Activated CD4-positive, alpha-beta T cell treated with anti-CD3 and anti-CD28 coated beads, Interleukin-2, amount 10 ng/mL, durations not matched to agents 24 days and 14 days (primary cell): ENCODE data around the gene TRIM14. TPM values are rescaled to one million over a fixed set of nuclear protein-coding genes. Genes with fewer than 3 reads are reported as not detected.

ENCODE experiments used
- DNase-seq: peaks from one replicate; pipeline ENCODE4 v3.0.0; 2022
- H3K27ac Mint-ChIP-seq: one replicate; pipeline ENCODE4 v1.8.0; 2022; ENCODE audit warnings: mild to moderate bottlenecking, mixed read lengths
- H3K27me3 Mint-ChIP-seq: one replicate; pipeline ENCODE4 v1.8.0; 2022; ENCODE audit warnings: mixed read lengths
- H3K36me3 Mint-ChIP-seq: one replicate; pipeline ENCODE4 v1.8.0; 2022; ENCODE audit warnings: low read depth, mild to moderate bottlenecking, mixed read lengths
- H3K4me1 Mint-ChIP-seq: one replicate; pipeline ENCODE4 v1.8.0; 2021; ENCODE audit warnings: mixed read lengths
- H3K4me3 Mint-ChIP-seq: one replicate; pipeline ENCODE4 v1.8.0; 2022; ENCODE audit warnings: mild to moderate bottlenecking, moderate library complexity, mixed read lengths
- H3K9me3 Mint-ChIP-seq: one replicate; pipeline ENCODE4 v1.8.0; 2021; ENCODE audit warnings: mixed read lengths
- intact Hi-C: fragments of 100-400 bp; cut with micrococcal nuclease; formaldehyde crosslinking; loops from one replicate; pipeline ENCODE4 v1.15.1; 2023
- total RNA-seq: library from RNA; stranded (reverse); gene quantifications from 2 replicates; pipeline ENCODE4 v1.2.3, GENCODE V29; 2022

Gene TRIM14
- total RNA-seq, 1 donor from 2014 or later = 47.8 TPM

DNA sequence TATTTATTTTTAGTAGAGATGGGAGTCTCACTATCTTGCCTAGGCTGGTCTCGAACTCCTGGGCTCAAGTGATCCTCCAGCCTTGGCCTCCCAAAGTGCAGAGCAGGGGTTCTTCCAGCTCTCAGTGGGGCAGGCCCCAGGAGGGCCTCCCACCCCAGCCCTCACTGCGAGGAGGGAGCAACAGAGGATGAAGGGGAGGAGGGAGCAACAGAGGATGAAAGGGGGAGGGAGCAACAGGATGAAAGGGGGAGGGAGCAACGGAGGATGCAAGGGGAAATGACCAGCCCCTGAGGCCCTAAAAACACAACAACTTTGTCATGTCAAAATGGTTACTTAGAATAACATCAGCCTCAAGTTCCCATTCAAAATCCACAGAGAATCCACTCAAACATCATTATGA lies 10.0 kb downstream of the TRIM14 start:
- intact Hi-C loops = no loop called here
- H3K27ac Mint-ChIP-seq = peak overlapping the region; percentile 97
- no peaks in the 10 kb centered on the region for H3K27me3 Mint-ChIP-seq
- H3K4me3 Mint-ChIP-seq = peak overlapping the region; percentile 68
- peaks cover 66% of the 10 kb centered on the region for H3K4me1 Mint-ChIP-seq
- peaks cover 70% of the 10 kb centered on the region for H3K36me3 Mint-ChIP-seq
- peak; percentile 74 for DNase-seq
- H3K9me3 Mint-ChIP-seq = no peaks in the 10 kb centered on the region

DNA sequence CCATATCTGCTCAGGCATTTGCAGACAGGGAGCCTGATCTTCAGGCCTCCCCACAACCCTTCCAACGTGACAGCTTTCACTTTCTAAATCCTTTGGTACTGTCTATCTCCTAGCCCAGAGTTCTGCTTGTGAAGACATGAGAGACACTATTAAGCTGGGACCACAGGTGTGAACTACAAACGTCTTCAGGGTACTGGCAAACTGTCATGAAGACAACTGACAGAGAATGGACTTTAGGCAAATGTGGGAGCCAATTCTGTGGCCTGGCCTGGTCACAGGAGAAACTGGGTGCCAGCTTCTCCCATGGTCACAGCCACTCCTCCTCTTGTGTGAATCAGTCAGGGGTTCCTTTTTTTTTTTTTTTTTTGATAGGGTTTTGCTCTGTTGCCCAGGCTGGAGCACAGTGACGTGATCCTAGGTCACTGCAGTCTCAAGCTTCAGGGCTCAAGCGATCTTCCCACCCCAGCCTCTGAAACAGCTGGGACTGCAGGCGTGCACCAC lies 10.4 kb downstream of the TRIM14 start:
- H3K36me3 Mint-ChIP-seq = peaks cover 72% of the 10 kb centered on the region
- H3K4me3 Mint-ChIP-seq = peak overlapping the region; percentile 68
- H3K27ac Mint-ChIP-seq = peak overlapping the region; percentile 97
- intact Hi-C loops = loop anchor here (1.0 kb wide), 2 partner anchors 10 kb away; no protein-coding TSS in a partner anchor
- peaks cover 70% of the 10 kb centered on the region for H3K4me1 Mint-ChIP-seq
- H3K9me3 Mint-ChIP-seq = no peaks in the 10 kb centered on the region
- no peaks in the 10 kb centered on the region for H3K27me3 Mint-ChIP-seq
- DNase-seq = peak; percentile 88

DNA sequence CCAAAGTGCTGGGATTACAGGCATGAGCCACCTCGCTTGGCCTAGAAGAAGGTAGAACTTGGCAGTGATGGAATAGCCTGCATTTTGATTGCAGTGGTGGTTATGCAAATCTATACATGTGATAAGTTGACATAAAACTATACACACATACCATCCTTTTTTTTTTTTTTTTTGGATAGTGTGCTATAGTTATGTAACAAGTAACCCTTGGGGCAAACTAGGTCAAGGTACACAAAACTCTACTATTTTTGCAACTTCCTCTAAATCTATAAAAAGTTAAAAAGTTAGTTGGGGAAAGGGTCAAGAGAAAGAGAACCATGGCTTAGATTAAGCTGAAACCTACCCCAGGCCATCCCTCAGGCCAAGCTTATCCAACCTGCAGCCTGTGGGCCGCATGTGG lies 11.1 kb downstream of the TRIM14 start:
- intact Hi-C loops = loop anchor here (1.0 kb wide), 2 partner anchors 10 kb away; no protein-coding TSS in a partner anchor
- no peak for DNase-seq
- Mint-ChIP-seq H3K27me3 (no peaks in the 10 kb centered on the region), H3K27ac (peak overlapping the region; percentile 97), H3K36me3 (peaks cover 72% of the 10 kb centered on the region), H3K4me3 (peak overlapping the region; percentile 68), H3K4me1 (peaks cover 68% of the 10 kb centered on the region), H3K9me3 (no peaks in the 10 kb centered on the region)

DNA sequence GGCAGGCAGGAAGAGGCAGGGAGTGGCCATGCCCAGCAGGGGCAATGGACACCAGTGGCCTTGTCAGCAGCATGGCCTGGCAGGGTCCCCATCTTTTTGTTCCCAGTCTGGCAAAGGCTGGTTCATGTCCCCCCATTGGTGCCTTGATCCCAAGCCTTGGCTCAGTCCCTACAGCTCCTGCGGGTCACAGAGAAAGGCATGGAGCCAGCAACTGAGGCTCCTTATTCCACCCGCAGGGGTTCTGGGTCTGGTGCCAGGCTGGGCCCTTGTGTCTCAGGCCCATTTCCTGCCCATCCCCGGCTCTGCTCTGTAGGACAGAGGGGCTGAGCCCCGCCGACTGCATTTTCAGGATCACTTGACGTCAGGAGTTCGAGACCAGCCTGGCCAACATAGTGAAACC lies 14.0 kb downstream of the TRIM14 start:
- Mint-ChIP-seq H3K4me3 (no peak overlapping the region), H3K36me3 (peaks cover 59% of the 10 kb centered on the region)
- intact Hi-C loops = no loop called here

DNA sequence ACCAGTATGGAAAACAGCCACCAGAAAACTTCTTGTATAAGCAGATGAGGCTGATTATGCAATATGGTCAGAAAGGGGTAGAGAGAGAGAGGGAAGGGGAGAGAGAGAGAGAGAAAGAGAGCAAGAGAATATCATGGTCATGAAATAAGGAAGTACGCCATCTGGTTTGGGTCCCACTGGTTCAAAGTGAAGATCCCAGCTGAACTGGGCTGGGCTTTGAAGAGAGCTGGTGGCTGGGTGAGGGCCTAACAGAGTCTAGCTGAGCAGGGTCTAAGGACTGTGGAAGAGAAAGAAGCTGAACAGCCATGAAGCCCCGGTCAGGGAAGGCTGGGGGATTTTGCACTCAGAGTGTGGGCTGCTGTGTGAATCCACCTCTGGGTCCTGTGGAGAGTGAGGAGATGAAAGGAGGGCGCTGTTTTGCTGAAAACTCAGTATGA lies 14.6 kb downstream of the TRIM14 start:
- Mint-ChIP-seq H3K4me1 (peaks cover 75% of the 10 kb centered on the region), H3K9me3 (no peaks in the 10 kb centered on the region), H3K4me3 (peak overlapping the region; percentile 72), H3K27ac (peak overlapping the region; percentile 92), H3K36me3 (peaks cover 58% of the 10 kb centered on the region), H3K27me3 (no peaks in the 10 kb centered on the region)
- intact Hi-C loops = loop anchor here (5.0 kb wide), 1 partner anchor 182 kb away; the partner anchor contains the start of gene TRMO
- peak; percentile 69 for DNase-seq

More for the DNA sequence above, 14.0 kb downstream of the TRIM14 start:
- Mint-ChIP-seq H3K27ac (peak overlapping the region; percentile 92), H3K9me3 (no peaks in the 10 kb centered on the region), H3K27me3 (no peaks in the 10 kb centered on the region), H3K4me1 (peaks cover 75% of the 10 kb centered on the region)
- DNase-seq = no peak

DNA sequence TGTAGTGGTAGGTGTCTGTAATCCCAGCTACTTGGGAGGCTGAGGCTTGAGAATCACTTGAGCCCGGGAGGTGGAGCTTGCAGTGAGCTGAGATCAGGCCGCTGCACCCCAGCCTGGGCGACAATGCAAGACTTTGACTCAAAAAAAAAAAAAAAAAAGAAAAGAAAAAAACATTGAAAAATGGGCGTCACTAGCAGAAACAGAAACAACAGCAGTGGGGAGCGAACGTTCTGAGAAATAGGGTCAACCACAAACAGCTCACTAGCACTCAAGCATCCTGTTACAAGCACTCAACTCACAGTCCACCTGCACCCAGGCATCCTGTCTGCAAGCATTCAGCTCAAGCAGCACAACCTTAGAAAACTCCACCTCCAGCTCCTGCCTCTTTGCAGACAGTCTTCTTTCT lies 17.2 kb downstream of the TRIM14 start:
- H3K4me3 Mint-ChIP-seq = peak overlapping the region; percentile 80
- no peaks in the 10 kb centered on the region for H3K27me3 Mint-ChIP-seq
- peaks cover 73% of the 10 kb centered on the region for H3K4me1 Mint-ChIP-seq
- H3K27ac Mint-ChIP-seq = peak overlapping the region; percentile 93
- H3K9me3 Mint-ChIP-seq = no peaks in the 10 kb centered on the region
- peak; percentile 95 for DNase-seq
- H3K36me3 Mint-ChIP-seq = peaks cover 56% of the 10 kb centered on the region
- intact Hi-C loops = loop anchor here (1.0 to 5.0 kb wide), 3 partner anchors 16 to 180 kb away; partner anchors contain the start of genes TBC1D2 and TRMO

DNA sequence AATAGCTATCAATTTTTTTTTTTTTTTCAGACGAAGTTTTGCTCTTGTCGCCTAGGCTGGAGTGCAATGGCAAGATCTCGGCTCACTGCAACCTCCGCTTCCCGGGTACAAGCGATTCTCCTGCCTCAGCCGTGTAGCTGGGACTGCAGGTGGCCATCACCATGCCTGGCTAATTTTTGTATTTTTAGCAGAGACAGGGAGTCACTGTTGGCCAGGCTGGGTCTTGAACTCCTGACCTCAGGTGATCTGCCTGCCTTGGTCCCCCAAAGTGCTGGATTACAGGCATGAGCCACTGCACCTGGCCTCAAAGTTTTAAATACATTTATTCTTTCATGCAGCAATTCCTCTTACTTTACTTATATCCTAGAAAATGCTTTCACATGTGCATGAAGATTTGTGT lies 17.6 kb downstream of the TRIM14 start:
- no peak for DNase-seq
- Mint-ChIP-seq H3K4me3 (peak overlapping the region; percentile 80), H3K27me3 (no peaks in the 10 kb centered on the region), H3K9me3 (no peaks in the 10 kb centered on the region), H3K27ac (peak overlapping the region; percentile 93), H3K36me3 (peaks cover 57% of the 10 kb centered on the region), H3K4me1 (peaks cover 74% of the 10 kb centered on the region)
- intact Hi-C loops = loop anchor here (5.0 kb wide), 1 partner anchor 179 kb away; the partner anchor contains the start of gene TRMO

DNA sequence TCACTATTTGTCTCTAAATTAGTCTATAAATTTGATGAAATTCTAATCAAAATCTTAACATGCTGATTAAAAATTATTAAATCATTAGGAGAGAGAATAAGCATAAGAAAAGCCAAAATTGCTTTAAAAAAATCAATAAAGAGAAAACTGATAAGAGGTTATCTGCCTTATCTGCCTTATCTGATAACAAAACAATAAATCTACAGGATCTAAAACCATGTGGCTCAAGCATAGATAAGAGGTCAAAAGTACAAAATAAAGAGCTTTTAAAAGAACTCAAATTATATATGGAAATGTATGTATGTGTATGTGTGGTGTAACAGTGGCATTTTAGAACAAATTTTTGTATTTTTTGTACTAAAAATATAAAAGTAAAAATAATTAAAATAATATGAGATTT lies 18.6 kb downstream of the TRIM14 start:
- H3K9me3 Mint-ChIP-seq = no peaks in the 10 kb centered on the region
- peak overlapping the region; percentile 89 for H3K27ac Mint-ChIP-seq
- intact Hi-C loops = loop anchor here (5.0 kb wide), 1 partner anchor 178 kb away; the partner anchor contains the start of gene TRMO
- no peaks in the 10 kb centered on the region for H3K27me3 Mint-ChIP-seq
- no peak overlapping the region for H3K4me3 Mint-ChIP-seq
- H3K4me1 Mint-ChIP-seq = peaks cover 70% of the 10 kb centered on the region
- H3K36me3 Mint-ChIP-seq = peaks cover 57% of the 10 kb centered on the region
- DNase-seq = no peak

DNA sequence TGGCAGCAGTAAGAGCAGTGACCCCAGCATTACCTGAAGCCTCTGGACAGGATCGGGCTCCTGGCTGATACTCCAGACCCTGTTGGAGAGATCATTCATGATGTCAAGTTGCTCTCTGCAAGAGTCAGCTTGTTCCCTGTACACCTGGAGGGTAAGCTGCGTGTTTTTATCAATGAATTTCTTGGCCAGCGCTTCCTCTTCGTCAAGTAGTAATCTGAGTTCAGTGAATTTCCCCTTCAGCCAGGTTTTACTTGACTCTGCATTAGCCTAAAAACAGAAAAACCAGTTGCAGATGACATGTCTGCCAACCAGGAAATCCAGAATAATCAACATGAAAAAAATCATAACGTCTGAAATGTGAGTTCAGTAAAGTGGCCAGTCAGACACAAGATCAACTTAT lies 19.1 kb downstream of the TRIM14 start:
- no peaks in the 10 kb centered on the region for H3K27me3 Mint-ChIP-seq
- H3K9me3 Mint-ChIP-seq = no peaks in the 10 kb centered on the region
- peak overlapping the region; percentile 89 for H3K27ac Mint-ChIP-seq
- intact Hi-C loops = loop anchor here (2.0 to 5.0 kb wide), 2 partner anchors 43 to 178 kb away; partner anchors contain the start of genes NANS and TRMO
- peaks cover 58% of the 10 kb centered on the region for H3K36me3 Mint-ChIP-seq
- DNase-seq = no peak
- H3K4me3 Mint-ChIP-seq = peak overlapping the region; percentile 66
- H3K4me1 Mint-ChIP-seq = peaks cover 71% of the 10 kb centered on the region

DNA sequence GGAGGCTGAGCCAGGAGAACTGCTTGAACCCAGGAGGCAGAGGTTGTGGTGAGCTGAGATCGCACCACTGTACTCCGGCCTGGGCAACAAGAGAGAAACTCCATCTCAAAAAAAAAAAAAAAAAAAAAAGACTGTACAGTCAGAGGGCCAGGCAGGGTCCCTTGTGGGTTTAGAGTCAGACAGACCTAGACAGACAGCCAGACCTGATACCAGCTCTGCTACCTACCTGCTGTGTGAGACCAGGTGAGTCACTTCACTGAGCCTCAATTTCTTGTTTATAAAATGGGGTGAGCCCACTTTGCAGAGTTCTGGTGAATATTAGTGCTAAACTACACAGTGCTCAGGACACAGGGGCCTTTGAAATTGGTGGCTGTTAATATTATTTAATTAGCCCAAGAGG lies 19.7 kb downstream of the TRIM14 start:
- intact Hi-C loops = loop anchor here (2.0 kb wide), 1 partner anchor 43 kb away; the partner anchor contains the start of gene NANS
- H3K27ac Mint-ChIP-seq = peak overlapping the region; percentile 89
- peaks cover 69% of the 10 kb centered on the region for H3K4me1 Mint-ChIP-seq
- peak overlapping the region; percentile 66 for H3K4me3 Mint-ChIP-seq
- no peaks in the 10 kb centered on the region for H3K9me3 Mint-ChIP-seq
- peaks cover 58% of the 10 kb centered on the region for H3K36me3 Mint-ChIP-seq
- H3K27me3 Mint-ChIP-seq = no peaks in the 10 kb centered on the region
- DNase-seq = no peak

DNA sequence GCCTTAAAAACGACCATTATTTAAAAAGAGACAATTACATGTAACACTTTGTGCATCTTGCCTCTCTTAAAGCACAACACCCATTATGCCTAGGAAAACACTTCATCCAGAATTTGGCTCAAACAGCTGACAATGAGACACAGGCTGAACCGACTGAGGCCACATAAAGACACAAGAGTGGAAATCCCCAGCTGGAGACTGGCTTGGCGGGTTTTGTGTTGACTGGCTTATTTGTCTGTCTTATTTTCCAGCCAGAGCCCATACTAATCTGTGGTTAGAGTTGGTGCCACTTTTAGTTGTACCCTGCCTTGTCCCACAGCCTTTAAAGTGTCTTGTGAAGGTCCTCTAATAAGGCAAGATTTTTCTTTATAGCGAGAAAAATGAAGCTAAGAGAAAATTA lies 21.2 kb downstream of the TRIM14 start:
- Mint-ChIP-seq H3K27ac (peak overlapping the region; percentile 89), H3K9me3 (no peaks in the 10 kb centered on the region), H3K27me3 (no peaks in the 10 kb centered on the region), H3K36me3 (peaks cover 66% of the 10 kb centered on the region), H3K4me1 (peaks cover 69% of the 10 kb centered on the region), H3K4me3 (peak overlapping the region; percentile 53)
- DNase-seq = peak; percentile 87
- intact Hi-C loops = loop anchor here (1.0 to 2.0 kb wide), 4 partner anchors 10 to 41 kb away; partner anchors contain the start of gene NANS

DNA sequence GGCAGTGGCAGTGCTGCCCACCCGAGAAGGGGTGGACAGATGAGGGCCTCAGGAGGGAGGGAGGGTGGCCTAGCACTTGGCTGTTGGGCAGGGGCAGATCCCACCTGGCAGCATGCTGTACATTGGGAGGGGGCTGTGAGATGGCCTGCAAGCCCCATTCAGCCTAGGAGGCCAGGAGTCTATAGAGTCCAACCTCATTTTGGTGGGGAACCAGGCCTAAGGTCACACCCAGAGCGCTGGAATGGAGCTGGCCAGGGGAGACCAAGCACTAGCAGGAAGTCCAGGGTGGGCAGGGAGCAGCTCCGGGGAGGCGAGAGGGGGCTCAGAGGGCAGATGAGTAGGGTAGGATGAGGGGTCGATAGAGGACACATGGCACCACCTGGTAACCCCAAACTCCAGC lies 22.9 kb downstream of the TRIM14 start:
- Mint-ChIP-seq H3K27me3 (no peaks in the 10 kb centered on the region), H3K4me1 (peaks cover 62% of the 10 kb centered on the region), H3K27ac (peak overlapping the region; percentile 89), H3K36me3 (peaks cover 74% of the 10 kb centered on the region), H3K9me3 (no peaks in the 10 kb centered on the region), H3K4me3 (no peak overlapping the region)
- DNase-seq = no peak
- intact Hi-C loops = loop anchor here (2.0 kb wide), 1 partner anchor 21 kb away; no protein-coding TSS in a partner anchor

DNA sequence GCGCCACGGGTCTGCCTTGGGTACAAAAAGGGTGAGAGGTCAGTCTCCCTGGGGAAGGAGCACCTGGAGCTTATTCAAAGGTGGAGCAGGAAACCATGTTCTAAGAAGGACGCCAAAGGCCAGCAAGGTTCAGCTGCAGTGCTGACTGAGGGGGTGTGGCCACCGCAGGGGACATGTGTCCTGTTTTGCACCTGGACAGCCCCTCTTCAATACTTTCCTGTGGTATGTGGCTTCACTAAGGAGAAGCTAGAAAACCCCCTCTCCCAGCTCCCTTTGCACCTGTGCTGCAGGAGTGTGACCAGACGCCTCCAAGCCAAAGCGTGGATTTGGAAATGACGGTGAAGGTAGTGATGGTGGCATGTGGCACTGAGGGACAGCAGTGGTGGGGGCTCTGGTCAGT lies 23.6 kb downstream of the TRIM14 start:
- H3K4me1 Mint-ChIP-seq = peaks cover 59% of the 10 kb centered on the region
- H3K36me3 Mint-ChIP-seq = peaks cover 75% of the 10 kb centered on the region
- H3K9me3 Mint-ChIP-seq = no peaks in the 10 kb centered on the region
- intact Hi-C loops = no loop called here
- DNase-seq = no peak
- no peaks in the 10 kb centered on the region for H3K27me3 Mint-ChIP-seq
- peak overlapping the region; percentile 53 for H3K27ac Mint-ChIP-seq
- H3K4me3 Mint-ChIP-seq = no peak overlapping the region

DNA sequence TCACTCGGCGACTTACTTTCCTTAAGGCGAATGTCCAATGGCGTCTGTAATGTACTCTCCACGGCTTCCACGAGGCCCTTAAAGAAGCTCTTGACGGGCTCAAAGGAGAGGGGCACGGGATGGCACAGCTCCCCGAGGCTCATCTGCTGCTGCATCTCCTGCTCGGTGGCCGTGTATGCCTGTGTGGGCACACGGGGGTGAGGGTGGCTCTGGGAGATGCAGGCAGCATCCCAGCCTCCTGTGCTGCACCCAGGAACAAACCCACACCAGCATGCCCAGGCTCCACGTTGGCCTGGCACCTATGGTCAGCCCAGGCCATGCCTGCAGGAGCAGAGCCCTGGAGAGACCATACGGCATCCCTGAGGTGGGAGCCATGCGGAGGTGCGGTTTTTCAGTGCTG lies 24.2 kb downstream of the TRIM14 start:
- no peak for DNase-seq
- intact Hi-C loops = no loop called here
- Mint-ChIP-seq H3K4me1 (peaks cover 56% of the 10 kb centered on the region), H3K27me3 (no peaks in the 10 kb centered on the region), H3K36me3 (peaks cover 76% of the 10 kb centered on the region), H3K9me3 (no peaks in the 10 kb centered on the region), H3K4me3 (no peak overlapping the region), H3K27ac (peak overlapping the region; percentile 74)
